SU-DHL-6 (cell line): ENCODE data around the gene CDKL1.

Experiments
- H2AFZ ChIP-seq: fragments of 200-600 bp; sonication (generic); 2 replicates; pipeline ENCODE4 v1.6.1; 2014; ENCODE audit warnings: low read depth, mild to moderate bottlenecking, moderate library complexity, mixed read lengths, antibody characterized with exemption, low read length; ENCODE audit not compliant: severe bottlenecking
- H3F3A ChIP-seq: fragments of 200-600 bp; shearing (Covaris generic); 2 replicates; pipeline ENCODE4 v1.6.0; 2016; ENCODE audit warnings: antibody characterized with exemption, mild to moderate bottlenecking; ENCODE audit not compliant: insufficient read depth
- H3K27ac ChIP-seq: fragments of 200-600 bp; sonication (generic); 2 replicates; pipeline ENCODE4 v1.5.1; 2016; ENCODE audit warnings: low read depth, mild to moderate bottlenecking, low read length, moderate library complexity, mixed read lengths
- H3K27me3 ChIP-seq: fragments of 200-600 bp; sonication (generic), shearing (Covaris generic); 2 replicates; pipeline ENCODE4 v1.6.0; 2014; ENCODE audit warnings: mild to moderate bottlenecking, low read length
- H3K36me3 ChIP-seq: fragments of 200-600 bp; sonication (generic); 2 replicates; pipeline ENCODE4 v1.6.1; 2014; ENCODE audit warnings: mild to moderate bottlenecking, low read length, mixed read lengths
- H3K4me2 ChIP-seq: fragments of 300-600, 200-600 bp; shearing (Covaris generic), sonication (generic); 2 replicates; pipeline ENCODE4 v1.6.0; 2014; ENCODE audit warnings: low read length, low read depth, mild to moderate bottlenecking; ENCODE audit not compliant: poor library complexity, severe bottlenecking
- H3K4me3 ChIP-seq: fragments of 200-600 bp; sonication (generic); 2 replicates; pipeline ENCODE4 v1.5.1; 2014; ENCODE audit warnings: antibody characterized with exemption, low read length, mild to moderate bottlenecking, mixed read lengths; ENCODE audit not compliant: insufficient read depth, poor library complexity, severe bottlenecking
- H3K79me2 ChIP-seq: fragments of 200-600 bp; sonication (generic); 2 replicates; pipeline ENCODE4 v1.6.1; 2014; ENCODE audit warnings: mild to moderate bottlenecking, low read length, moderate library complexity; ENCODE audit not compliant: insufficient read depth
- H3K9ac ChIP-seq: fragments of 200-600 bp; sonication (generic); 2 replicates; pipeline ENCODE4 v1.7.0; 2014; ENCODE audit warnings: mild to moderate bottlenecking, low read length
- H3K9me2 ChIP-seq: fragments of 200-600 bp; sonication (generic); replicated peaks from 2 replicates; pipeline ENCODE4 v1.6.1; 2014; ENCODE audit warnings: low read length; ENCODE audit not compliant: insufficient read depth
- H3K9me3 ChIP-seq: fragments of 200-600 bp; sonication (generic); 2 replicates; pipeline ENCODE4 v1.6.1; 2014; ENCODE audit warnings: low read length, mixed read lengths; ENCODE audit not compliant: insufficient read depth
- H4K20me1 ChIP-seq: fragments of 200-600 bp; sonication (generic); 2 replicates; pipeline ENCODE4 v1.6.1; 2014; ENCODE audit warnings: low read depth, mild to moderate bottlenecking, antibody characterized with exemption, low read length, moderate library complexity, mixed read lengths
- CTCF ChIP-seq: fragments of 200-600 bp; sonication (generic); IDR thresholded peaks from one replicate; pipeline ENCODE4 v1.5.1; 2017; ENCODE audit warnings: antibody characterized with exemption, mild to moderate bottlenecking, low read length, moderate library complexity; ENCODE audit not compliant: insufficient read depth, poor library complexity, severe bottlenecking
- EZH2phosphoT487 ChIP-seq: fragments of 200-600 bp; sonication (generic), shearing (Covaris generic); conservative IDR thresholded peaks from 2 replicates; pipeline ENCODE4 v1.6.1; 2018; ENCODE audit warnings: mild to moderate bottlenecking, antibody characterized with exemption, low read length, moderate library complexity, mixed read lengths

The CDKL1 gene

GRCh38 chr14:50308363-50308915, 88.2 kb downstream of the CDKL1 start:
- H3K4me2 ChIP-seq = no peak overlapping the region
- H3K9ac ChIP-seq = no peak overlapping the region
- H3K79me2 ChIP-seq = peaks cover 91% of the 10 kb centered on the region
- TF ChIP-seq CTCF (no peak), EZH2phosphoT487 (no peak)
- no peak overlapping the region for H2AFZ ChIP-seq
- H3K36me3 ChIP-seq = no peaks in the 10 kb centered on the region
- H3K9me3 ChIP-seq = no peaks in the 10 kb centered on the region
- no peak overlapping the region for H3K4me3 ChIP-seq
- H3F3A ChIP-seq = no peaks in the 10 kb centered on the region
- no peak overlapping the region for H3K27ac ChIP-seq
- no peaks in the 10 kb centered on the region for H3K9me2 ChIP-seq
- H4K20me1 ChIP-seq = no peaks in the 10 kb centered on the region
- no peaks in the 10 kb centered on the region for H3K27me3 ChIP-seq

DNA sequence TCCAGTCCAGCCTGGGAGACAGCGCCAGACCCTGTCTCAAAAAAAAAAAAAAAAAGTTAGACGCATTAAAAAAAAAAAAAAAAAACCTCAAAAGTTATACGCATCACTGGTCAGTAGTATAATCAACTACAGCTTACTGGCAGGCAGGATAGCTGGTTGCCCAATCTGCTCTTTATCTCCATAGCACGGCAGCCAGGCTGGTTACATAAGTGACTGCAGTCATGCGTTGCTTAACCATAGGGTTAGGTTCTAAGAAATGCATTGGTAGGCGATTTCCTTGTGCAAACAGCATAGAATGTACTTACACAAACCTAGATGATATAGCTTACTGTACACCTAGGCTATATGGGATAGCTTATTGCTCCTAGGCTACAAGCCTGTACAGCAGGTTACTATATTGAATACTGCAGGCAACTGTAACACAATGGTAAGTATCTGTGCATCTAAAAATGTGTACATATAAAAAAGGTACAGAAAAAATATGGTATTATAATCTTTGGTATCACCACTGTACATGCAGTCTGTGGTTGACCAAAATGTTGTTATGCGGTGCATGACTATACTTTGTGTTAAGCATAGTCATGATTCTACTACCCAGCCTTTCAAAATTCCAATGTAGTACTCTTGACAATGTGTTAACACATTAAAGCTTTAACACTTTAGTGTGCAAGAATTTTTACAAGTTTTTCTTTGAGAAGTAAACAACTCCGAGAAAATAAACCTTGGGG, 92.8 kb downstream of the CDKL1 start:
- H3K4me2 ChIP-seq = no peak overlapping the region
- H3K27ac ChIP-seq = no peak overlapping the region
- no peak overlapping the region for H3K4me3 ChIP-seq
- H3K36me3 ChIP-seq = peaks cover 7% of the 10 kb centered on the region; the same call in 1 of the 2 replicates
- no peaks in the 10 kb centered on the region for H3K9me2 ChIP-seq
- peaks cover 82% of the 10 kb centered on the region for H3K79me2 ChIP-seq
- no peaks in the 10 kb centered on the region for H3K9me3 ChIP-seq
- H3K9ac ChIP-seq = no peak overlapping the region
- H3F3A ChIP-seq = 0 out of 2 replicates have a peak, but pooled peaks cover 4% of the 10 kb centered on the region
- TF ChIP-seq CTCF (no peak), EZH2phosphoT487 (no peak)
- H4K20me1 ChIP-seq = no peaks in the 10 kb centered on the region
- no peak overlapping the region for H2AFZ ChIP-seq
- no peaks in the 10 kb centered on the region for H3K27me3 ChIP-seq

DNA sequence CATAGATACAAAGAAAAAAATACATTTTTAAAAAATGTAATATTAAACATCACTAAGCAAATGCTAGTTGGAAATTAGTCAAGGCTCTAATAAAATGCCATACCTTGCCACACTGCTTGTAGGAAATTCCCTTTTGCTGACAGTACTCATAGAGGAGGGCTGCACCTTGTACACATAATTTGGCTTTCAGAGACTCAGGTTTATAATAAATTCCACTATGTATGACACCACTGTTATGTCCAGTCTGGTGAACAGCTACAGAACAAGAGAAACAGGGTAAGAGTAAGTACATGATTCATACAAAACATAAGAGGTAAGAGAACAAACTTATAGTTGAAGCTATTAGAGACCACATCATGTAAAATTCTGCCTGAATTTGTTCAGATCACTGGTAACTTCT, 94.8 kb downstream of the CDKL1 start:
- H3K79me2 ChIP-seq = peaks cover 78% of the 10 kb centered on the region
- no peaks in the 10 kb centered on the region for H4K20me1 ChIP-seq
- no peak overlapping the region for H2AFZ ChIP-seq
- H3K4me2 ChIP-seq = no peak overlapping the region
- 0 out of 2 replicates have a peak, but pooled peaks cover 4% of the 10 kb centered on the region for H3F3A ChIP-seq
- TF ChIP-seq EZH2phosphoT487 = no peak
- TF ChIP-seq CTCF = no peak
- no peaks in the 10 kb centered on the region for H3K27me3 ChIP-seq
- no peaks in the 10 kb centered on the region for H3K9me3 ChIP-seq
- H3K27ac ChIP-seq = no peak overlapping the region
- no peaks in the 10 kb centered on the region for H3K9me2 ChIP-seq
- H3K36me3 ChIP-seq = peaks cover 7% of the 10 kb centered on the region; the same call in 1 of the 2 replicates
- no peak overlapping the region for H3K9ac ChIP-seq
- H3K4me3 ChIP-seq = no peak overlapping the region
